ENCODE results near the gene SPTSSA. TPM values are rescaled to one million over a fixed set of nuclear protein-coding genes. Genes with fewer than 3 reads are reported as not detected.

The SPTSSA gene
- total RNA-seq, 1 experiment from 2014 or later = 20.2 TPM

DNA sequence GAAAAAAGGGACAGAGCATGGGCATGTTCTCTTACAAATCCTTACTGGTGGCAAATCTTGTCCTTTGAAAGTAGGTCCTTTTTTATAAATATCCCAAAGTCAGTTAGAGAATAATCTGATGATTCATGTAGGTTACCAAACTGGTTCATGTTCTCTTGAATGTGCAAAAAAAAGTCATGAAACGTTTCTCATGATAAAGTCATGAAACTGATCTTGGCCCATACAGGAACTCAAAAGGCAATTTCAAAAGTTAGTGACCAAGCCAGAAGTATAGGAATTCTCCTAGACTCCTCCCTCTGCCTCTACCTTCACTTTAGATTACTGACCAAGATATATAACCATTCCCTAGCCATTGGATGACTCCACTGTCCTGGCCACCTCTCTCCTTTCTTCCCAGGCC, 27.3 kb upstream of the SPTSSA start:
- POLR2A ChIA-PET (ENCODE audit: low non-redundant PET) = no interaction called here
- H3K4me3 ChIP-seq (ENCODE audit: low read depth, low read length, poor library complexity, severe bottlenecking) = no peak overlapping the region
- CTCF ChIA-PET = no interaction called here
- no peaks in the 10 kb centered on the region for H3K4me1 ChIP-seq (ENCODE audit: insufficient read depth, low read length, poor library complexity, severe bottlenecking)
- no TSS peak for BruUV-seq (replicated peaks)
- no peak for TF ChIP-seq EZH2 (IDR thresholded peaks at IDR 0.05; ENCODE audit: borderline replicate concordance, low read depth, low read length, poor library complexity, severe bottlenecking)
- TF ChIP-seq, protein P1, sequence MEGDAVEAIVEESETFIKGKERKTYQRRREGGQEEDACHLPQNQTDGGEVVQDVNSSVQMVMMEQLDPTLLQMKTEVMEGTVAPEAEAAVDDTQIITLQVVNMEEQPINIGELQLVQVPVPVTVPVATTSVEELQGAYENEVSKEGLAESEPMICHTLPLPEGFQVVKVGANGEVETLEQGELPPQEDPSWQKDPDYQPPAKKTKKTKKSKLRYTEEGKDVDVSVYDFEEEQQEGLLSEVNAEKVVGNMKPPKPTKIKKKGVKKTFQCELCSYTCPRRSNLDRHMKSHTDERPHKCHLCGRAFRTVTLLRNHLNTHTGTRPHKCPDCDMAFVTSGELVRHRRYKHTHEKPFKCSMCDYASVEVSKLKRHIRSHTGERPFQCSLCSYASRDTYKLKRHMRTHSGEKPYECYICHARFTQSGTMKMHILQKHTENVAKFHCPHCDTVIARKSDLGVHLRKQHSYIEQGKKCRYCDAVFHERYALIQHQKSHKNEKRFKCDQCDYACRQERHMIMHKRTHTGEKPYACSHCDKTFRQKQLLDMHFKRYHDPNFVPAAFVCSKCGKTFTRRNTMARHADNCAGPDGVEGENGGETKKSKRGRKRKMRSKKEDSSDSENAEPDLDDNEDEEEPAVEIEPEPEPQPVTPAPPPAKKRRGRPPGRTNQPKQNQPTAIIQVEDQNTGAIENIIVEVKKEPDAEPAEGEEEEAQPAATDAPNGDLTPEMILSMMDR (conservative IDR thresholded peaks at IDR 0.05; ENCODE audit: low read depth, low read length) = no peak
- DNase-seq (ENCODE audit: low spot score) = no peak
- no peaks in the 10 kb centered on the region for H3K27me3 ChIP-seq (replicated peaks; ENCODE audit: insufficient read depth, low read depth, low read length, poor library complexity)
- intact Hi-C loops (cut with micrococcal nuclease; ENCODE audit: unreplicated experiment) = no loop called here
- H3K9me3 ChIP-seq (ENCODE audit: low read depth, low read length, poor library complexity, severe bottlenecking) = no peaks in the 10 kb centered on the region
- H3K36me3 ChIP-seq (ENCODE audit: insufficient read depth, low read length, poor library complexity, severe bottlenecking) = no peaks in the 10 kb centered on the region
- no peak overlapping the region for H3K27ac ChIP-seq (ENCODE audit: low read depth, low read length, poor library complexity, severe bottlenecking)

DNA sequence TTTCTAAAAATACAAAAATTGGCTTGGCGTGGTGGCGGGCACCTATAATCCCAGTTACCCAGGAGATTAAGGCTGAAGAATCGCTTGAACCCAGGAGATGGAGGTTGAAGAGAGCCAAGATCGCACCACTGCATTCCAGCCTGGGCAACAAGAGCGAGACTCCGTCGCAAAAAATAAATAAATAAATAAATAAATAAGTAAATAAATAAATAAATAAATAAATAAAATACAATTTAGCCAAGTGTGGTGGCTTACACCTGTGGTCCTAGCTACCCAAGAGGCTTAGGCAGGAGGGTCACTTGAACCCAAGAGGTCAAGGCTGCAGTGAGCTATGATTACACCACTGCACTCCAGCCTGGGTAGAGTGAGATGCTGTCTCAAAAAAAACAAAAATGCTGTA, 26.5 kb upstream of the SPTSSA start:
- no peak for DNase-seq (ENCODE audit: low spot score)
- intact Hi-C loops (cut with micrococcal nuclease; ENCODE audit: unreplicated experiment) = no loop called here
- CTCF ChIA-PET = no interaction called here

GRCh38 chr14:34484726-34485125, 22.7 kb upstream of the SPTSSA start:
- POLR2A ChIA-PET (ENCODE audit: low non-redundant PET) = no interaction called here

More for the DNA sequence above, 26.5 kb upstream of the SPTSSA start:
- Histone ChIP-seq H3K4me3 (ENCODE audit: low read depth, low read length, poor library complexity, severe bottlenecking) (no peak overlapping the region), H3K27ac (ENCODE audit: low read depth, low read length, poor library complexity, severe bottlenecking) (no peak overlapping the region), H3K9me3 (ENCODE audit: low read depth, low read length, poor library complexity, severe bottlenecking) (no peaks in the 10 kb centered on the region), H3K27me3 (replicated peaks; ENCODE audit: insufficient read depth, low read depth, low read length, poor library complexity) (no peaks in the 10 kb centered on the region), H3K4me1 (ENCODE audit: insufficient read depth, low read length, poor library complexity, severe bottlenecking) (no peaks in the 10 kb centered on the region), H3K36me3 (ENCODE audit: insufficient read depth, low read length, poor library complexity, severe bottlenecking) (no peaks in the 10 kb centered on the region)
- TF ChIP-seq, protein P1 (conservative IDR thresholded peaks at IDR 0.05; ENCODE audit: low read depth, low read length) = no peak
- TF ChIP-seq EZH2 (IDR thresholded peaks at IDR 0.05; ENCODE audit: borderline replicate concordance, low read depth, low read length, poor library complexity, severe bottlenecking) = no peak
- BruUV-seq (replicated peaks) = no TSS peak
- POLR2A ChIA-PET (ENCODE audit: low non-redundant PET) = no interaction called here

More at GRCh38 chr14:34484726-34485125, 22.7 kb upstream of the SPTSSA start:
- H3K36me3 ChIP-seq (ENCODE audit: insufficient read depth, low read length, poor library complexity, severe bottlenecking) = no peaks in the 10 kb centered on the region
- H3K9me3 ChIP-seq (ENCODE audit: low read depth, low read length, poor library complexity, severe bottlenecking) = no peaks in the 10 kb centered on the region
- DNase-seq (ENCODE audit: low spot score) = no peak
- TF ChIP-seq EZH2 (IDR thresholded peaks at IDR 0.05; ENCODE audit: borderline replicate concordance, low read depth, low read length, poor library complexity, severe bottlenecking) = no peak
- TF ChIP-seq, protein P1 (conservative IDR thresholded peaks at IDR 0.05; ENCODE audit: low read depth, low read length) = no peak
- H3K27me3 ChIP-seq (replicated peaks; ENCODE audit: insufficient read depth, low read depth, low read length, poor library complexity) = no peaks in the 10 kb centered on the region
- no peaks in the 10 kb centered on the region for H3K4me1 ChIP-seq (ENCODE audit: insufficient read depth, low read length, poor library complexity, severe bottlenecking)
- no peak overlapping the region for H3K27ac ChIP-seq (ENCODE audit: low read depth, low read length, poor library complexity, severe bottlenecking)
- no TSS peak for BruUV-seq (replicated peaks)
- intact Hi-C loops (cut with micrococcal nuclease; ENCODE audit: unreplicated experiment) = no loop called here
- H3K4me3 ChIP-seq (ENCODE audit: low read depth, low read length, poor library complexity, severe bottlenecking) = no peak overlapping the region
- CTCF ChIA-PET = no interaction called here

All from A673 (cell line).